HepG2 (cell line): Measurements from ENCODE around the gene PAPOLA. TPM values are rescaled to one million over a fixed set of nuclear protein-coding genes. Genes with fewer than 3 reads are reported as not detected.

ENCODE experiments used
- CBX2 ChIP-seq, 2 experiments: fragments of 200-600 bp in 1 of 2; sonication (generic); formaldehyde crosslinking in 1 of 2; IDR thresholded peaks; 2 replicates each; pipeline versions ENCODE4 v1.7.0 to v1.8.1; 2018 to 2022; ENCODE audit warnings: low read depth in 2 of 2, low read length in 1 of 2, mild to moderate bottlenecking in 1 of 2, missing genetic modification reagents in 1 of 2
- CHD4 ChIP-seq: fragments of 200-600 bp; sonication (generic); IDR thresholded peaks from 2 replicates; pipeline ENCODE4 v1.7.0; 2017; ENCODE audit warnings: mild to moderate bottlenecking, low read length, borderline replicate concordance
- FOXP1 ChIP-seq, 2 experiments: fragments of 450-650 bp in 1 of 2; IDR thresholded peaks; 2 replicates each; pipeline ENCODE4 v1.6.1; 2017 to 2018; ENCODE audit warnings: antibody characterized with exemption in 1 of 2
- HDAC6 ChIP-seq: fragments of 200-600 bp; sonication (generic); IDR thresholded peaks from 2 replicates; pipeline ENCODE4 v1.7.0; 2017; ENCODE audit warnings: mild to moderate bottlenecking, antibody characterized with exemption, low read length, low read depth
- JUNB ChIP-seq: sonication (generic); formaldehyde crosslinking; IDR thresholded peaks from 2 replicates; pipeline ENCODE4 v1.8.0; 2022; ENCODE audit warnings: missing genetic modification reagents, mild to moderate bottlenecking, borderline replicate concordance
- KDM6A ChIP-seq: IDR thresholded peaks from 2 replicates; pipeline ENCODE4 v1.6.1; 2016; ENCODE audit warnings: low read depth
- MTF2 ChIP-seq: sonication (generic); formaldehyde crosslinking; IDR thresholded peaks from 2 replicates; pipeline ENCODE4 v1.5.0; 2020; ENCODE audit warnings: missing genetic modification reagents, borderline replicate concordance
- NCOA1 ChIP-seq: sonication (generic); formaldehyde crosslinking; IDR thresholded peaks from 2 replicates; pipeline ENCODE4 v1.9.0; 2021; ENCODE audit warnings: missing genetic modification reagents
- ONECUT2 ChIP-seq: sonication (generic); formaldehyde crosslinking; IDR thresholded peaks from 2 replicates; pipeline ENCODE4 v1.4.0; 2020; ENCODE audit warnings: missing genetic modification reagents
- PITX1 ChIP-seq: sonication (generic); formaldehyde crosslinking; IDR thresholded peaks from 2 replicates; pipeline ENCODE4 v1.5.1; 2020; ENCODE audit warnings: mild to moderate bottlenecking, missing genetic modification reagents
- RAD21 ChIP-seq: fragments of 450-650 bp; formaldehyde crosslinking; IDR thresholded peaks from 2 replicates; pipeline ENCODE4 v1.5.0; 2020; ENCODE audit warnings: mild to moderate bottlenecking
- ZFP36L2 ChIP-seq: sonication (generic); formaldehyde crosslinking; IDR thresholded peaks from 2 replicates; pipeline ENCODE4 v1.4.0; 2020; ENCODE audit warnings: missing genetic modification reagents
- ZIK1 ChIP-seq: sonication (generic); formaldehyde crosslinking; IDR thresholded peaks from 2 replicates; pipeline ENCODE4 v1.5.0; 2020; ENCODE audit warnings: mild to moderate bottlenecking, low read depth, missing genetic modification reagents, borderline replicate concordance
- ZNF124 ChIP-seq: sonication (generic); formaldehyde crosslinking; IDR thresholded peaks from 2 replicates; pipeline ENCODE4 v1.4.0; 2020; ENCODE audit warnings: missing genetic modification reagents
- ZNF234 ChIP-seq: sonication (generic); formaldehyde crosslinking; conservative IDR thresholded peaks from 2 replicates; pipeline ENCODE4 v1.5.1; 2020; ENCODE audit warnings: mild to moderate bottlenecking, missing genetic modification reagents
- ZNF546 ChIP-seq: sonication (generic); formaldehyde crosslinking; conservative IDR thresholded peaks from 2 replicates; pipeline ENCODE4 v1.8.1; 2023; ENCODE audit warnings: mild to moderate bottlenecking, missing genetic modification reagents
- ZNF616 ChIP-seq: sonication (generic); formaldehyde crosslinking; IDR thresholded peaks from 2 replicates; pipeline ENCODE4 v1.5.0; 2020; ENCODE audit warnings: low read depth, mild to moderate bottlenecking, missing genetic modification reagents
- ZNF709 ChIP-seq: sonication (generic); formaldehyde crosslinking; IDR thresholded peaks from 2 replicates; pipeline ENCODE4 v1.5.0; 2020; ENCODE audit warnings: mild to moderate bottlenecking, missing genetic modification reagents
- ZNF724P ChIP-seq: sonication (generic); formaldehyde crosslinking; IDR thresholded peaks from 2 replicates; pipeline ENCODE4 v1.8.0; 2022; ENCODE audit warnings: missing genetic modification reagents, borderline replicate concordance
- polyA plus RNA-seq, 8 experiments: library from polyadenylated mRNA; depleted of rRNA in 3 of 8; stranded (reverse) in 7 of 8; unstranded in 1 of 8; fragments of >200 nt; fragmentation: Illumina TruSeq in 4 of 8; extraction: Trizol in 4 of 8; gene quantifications; 2 replicates each; pipeline versions ENCODE4 v1.2.1 to v1.2.3, GENCODE V29; 2011 to 2016; ENCODE audit warnings: low read depth in 4 of 8, missing spikeins in 1 of 8, mixed read lengths in 1 of 8; ENCODE audit not compliant: insufficient read depth in 1 of 8
- total RNA-seq, 5 experiments: library from RNA; depleted of rRNA; stranded (reverse); fragments of >200 nt; fragmentation: Illumina TruSeq; extraction: Trizol; gene quantifications; 2 replicates each; pipeline ENCODE4 v1.2.3, GENCODE V29; 2016; ENCODE audit warnings: low read depth in 1 of 5
- TF ChIP-seq, protein P1 (sequence below): sonication (generic); formaldehyde crosslinking; IDR thresholded peaks from 2 replicates; pipeline ENCODE4 v1.4.0; 2020; ENCODE audit warnings: missing genetic modification reagents
- TF ChIP-seq, protein P2 (sequence below): sonication (generic); formaldehyde crosslinking; IDR thresholded peaks from 2 replicates; pipeline ENCODE4 v1.5.0; 2020; ENCODE audit warnings: mild to moderate bottlenecking, missing genetic modification reagents, moderate library complexity
- TF ChIP-seq, protein P3 (sequence below): sonication (generic); formaldehyde crosslinking; IDR thresholded peaks from 2 replicates; pipeline ENCODE4 v1.5.0; 2020; ENCODE audit warnings: mild to moderate bottlenecking, missing genetic modification reagents
- TF ChIP-seq, protein P4 (sequence below): sonication (generic); formaldehyde crosslinking; IDR thresholded peaks from 2 replicates; pipeline ENCODE4 v1.5.1; 2020; ENCODE audit warnings: mild to moderate bottlenecking, missing genetic modification reagents, moderate library complexity

PAPOLA gene
- total and polyA plus RNA-seq, 2 of the 13 experiments (the other 11 are each of a cell fraction or from before 2014, with no cell fraction given): 103 to 151 TPM

DNA sequence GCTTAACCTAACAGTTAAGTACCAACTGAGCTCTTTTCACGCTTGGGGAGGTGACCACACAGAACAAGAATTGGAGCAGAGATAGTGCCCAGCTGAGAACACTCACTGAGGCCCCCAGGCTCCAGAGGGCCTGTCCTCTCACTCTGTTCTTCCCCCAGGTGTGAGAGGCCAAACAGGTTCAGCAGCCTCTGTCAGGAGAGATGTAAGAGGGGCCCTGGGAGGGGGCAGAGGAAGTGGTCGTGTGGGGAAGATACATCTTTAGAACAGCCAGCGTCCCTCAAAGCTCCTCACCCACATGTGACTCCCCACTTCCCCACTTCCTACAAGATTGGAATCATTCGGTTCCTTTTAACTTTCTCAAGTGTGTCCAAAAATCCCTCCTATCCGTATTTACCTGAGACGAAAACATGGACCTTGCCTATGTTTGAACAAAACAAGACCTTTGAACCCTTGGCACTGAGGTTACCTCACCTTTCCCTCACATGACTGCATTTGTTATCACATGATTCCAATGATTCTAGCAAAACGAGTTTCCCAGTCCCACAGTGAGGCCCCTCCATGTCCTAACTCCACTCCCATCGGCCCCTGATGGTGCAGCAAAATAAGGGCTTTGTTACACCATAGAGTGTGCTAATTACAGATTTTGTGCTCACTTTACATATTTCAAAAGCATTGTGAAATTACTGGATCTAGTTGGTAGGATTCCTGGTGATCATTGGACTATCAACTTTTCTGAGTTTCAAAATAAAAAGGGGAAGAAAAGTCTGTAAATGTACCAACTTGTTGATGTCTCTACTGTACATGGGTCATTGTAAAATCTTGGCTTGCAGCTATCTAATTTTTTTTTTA, 40.0 kb upstream of the PAPOLA start (continued):
- TF ChIP-seq ZNF234 (CRISPR knock-in tag) (no peak), ZIK1 (no peak), ONECUT2 (no peak), NCOA1 (CRISPR knock-in tag) (no peak), HDAC6 (no peak), ZNF709 (no peak), KDM6A (CRISPR knock-in tag) (peak; percentile 96), PITX1 (CRISPR knock-in tag) (no peak), CBX2 (IDR thresholded peaks at IDR 0.05; ENCODE audit: low read depth, low read length) (no peak), CBX2 (CRISPR knock-in tag; IDR thresholded peaks at IDR 0.05; ENCODE audit: low read depth) (no peak), ZNF546 (no peak), ZNF616 (no peak), FOXP1 (IDR thresholded peaks at IDR 0.05) (peak; percentile 28; the same call in 1 of the 2 replicates), FOXP1 (CRISPR knock-in tag; IDR thresholded peaks at IDR 0.05) (peak; percentile 82), RAD21 (CRISPR knock-in tag) (no peak), ZNF724P (CRISPR knock-in tag) (no peak), ZNF124 (CRISPR knock-in tag) (no peak), ZFP36L2 (CRISPR knock-in tag) (no peak), JUNB (no peak), MTF2 (CRISPR knock-in tag) (no peak), CHD4 (no peak)
- TF ChIP-seq, protein P1, sequence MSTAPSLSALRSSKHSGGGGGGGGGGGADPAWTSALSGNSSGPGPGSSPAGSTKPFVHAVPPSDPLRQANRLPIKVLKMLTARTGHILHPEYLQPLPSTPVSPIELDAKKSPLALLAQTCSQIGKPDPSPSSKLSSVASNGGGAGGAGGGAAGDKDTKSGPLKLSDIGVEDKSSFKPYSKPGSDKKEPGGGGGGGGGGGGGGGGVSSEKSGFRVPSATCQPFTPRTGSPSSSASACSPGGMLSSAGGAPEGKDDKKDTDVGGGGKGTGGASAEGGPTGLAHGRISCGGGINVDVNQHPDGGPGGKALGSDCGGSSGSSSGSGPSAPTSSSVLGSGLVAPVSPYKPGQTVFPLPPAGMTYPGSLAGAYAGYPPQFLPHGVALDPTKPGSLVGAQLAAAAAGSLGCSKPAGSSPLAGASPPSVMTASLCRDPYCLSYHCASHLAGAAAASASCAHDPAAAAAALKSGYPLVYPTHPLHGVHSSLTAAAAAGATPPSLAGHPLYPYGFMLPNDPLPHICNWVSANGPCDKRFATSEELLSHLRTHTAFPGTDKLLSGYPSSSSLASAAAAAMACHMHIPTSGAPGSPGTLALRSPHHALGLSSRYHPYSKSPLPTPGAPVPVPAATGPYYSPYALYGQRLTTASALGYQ (CRISPR knock-in tag): no peak
- TF ChIP-seq, protein P2, sequence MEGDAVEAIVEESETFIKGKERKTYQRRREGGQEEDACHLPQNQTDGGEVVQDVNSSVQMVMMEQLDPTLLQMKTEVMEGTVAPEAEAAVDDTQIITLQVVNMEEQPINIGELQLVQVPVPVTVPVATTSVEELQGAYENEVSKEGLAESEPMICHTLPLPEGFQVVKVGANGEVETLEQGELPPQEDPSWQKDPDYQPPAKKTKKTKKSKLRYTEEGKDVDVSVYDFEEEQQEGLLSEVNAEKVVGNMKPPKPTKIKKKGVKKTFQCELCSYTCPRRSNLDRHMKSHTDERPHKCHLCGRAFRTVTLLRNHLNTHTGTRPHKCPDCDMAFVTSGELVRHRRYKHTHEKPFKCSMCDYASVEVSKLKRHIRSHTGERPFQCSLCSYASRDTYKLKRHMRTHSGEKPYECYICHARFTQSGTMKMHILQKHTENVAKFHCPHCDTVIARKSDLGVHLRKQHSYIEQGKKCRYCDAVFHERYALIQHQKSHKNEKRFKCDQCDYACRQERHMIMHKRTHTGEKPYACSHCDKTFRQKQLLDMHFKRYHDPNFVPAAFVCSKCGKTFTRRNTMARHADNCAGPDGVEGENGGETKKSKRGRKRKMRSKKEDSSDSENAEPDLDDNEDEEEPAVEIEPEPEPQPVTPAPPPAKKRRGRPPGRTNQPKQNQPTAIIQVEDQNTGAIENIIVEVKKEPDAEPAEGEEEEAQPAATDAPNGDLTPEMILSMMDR (CRISPR knock-in tag): no peak
- TF ChIP-seq, protein P3, sequence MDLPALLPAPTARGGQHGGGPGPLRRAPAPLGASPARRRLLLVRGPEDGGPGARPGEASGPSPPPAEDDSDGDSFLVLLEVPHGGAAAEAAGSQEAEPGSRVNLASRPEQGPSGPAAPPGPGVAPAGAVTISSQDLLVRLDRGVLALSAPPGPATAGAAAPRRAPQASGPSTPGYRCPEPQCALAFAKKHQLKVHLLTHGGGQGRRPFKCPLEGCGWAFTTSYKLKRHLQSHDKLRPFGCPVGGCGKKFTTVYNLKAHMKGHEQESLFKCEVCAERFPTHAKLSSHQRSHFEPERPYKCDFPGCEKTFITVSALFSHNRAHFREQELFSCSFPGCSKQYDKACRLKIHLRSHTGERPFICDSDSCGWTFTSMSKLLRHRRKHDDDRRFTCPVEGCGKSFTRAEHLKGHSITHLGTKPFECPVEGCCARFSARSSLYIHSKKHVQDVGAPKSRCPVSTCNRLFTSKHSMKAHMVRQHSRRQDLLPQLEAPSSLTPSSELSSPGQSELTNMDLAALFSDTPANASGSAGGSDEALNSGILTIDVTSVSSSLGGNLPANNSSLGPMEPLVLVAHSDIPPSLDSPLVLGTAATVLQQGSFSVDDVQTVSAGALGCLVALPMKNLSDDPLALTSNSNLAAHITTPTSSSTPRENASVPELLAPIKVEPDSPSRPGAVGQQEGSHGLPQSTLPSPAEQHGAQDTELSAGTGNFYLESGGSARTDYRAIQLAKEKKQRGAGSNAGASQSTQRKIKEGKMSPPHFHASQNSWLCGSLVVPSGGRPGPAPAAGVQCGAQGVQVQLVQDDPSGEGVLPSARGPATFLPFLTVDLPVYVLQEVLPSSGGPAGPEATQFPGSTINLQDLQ (CRISPR knock-in tag): no peak
- TF ChIP-seq, protein P4, sequence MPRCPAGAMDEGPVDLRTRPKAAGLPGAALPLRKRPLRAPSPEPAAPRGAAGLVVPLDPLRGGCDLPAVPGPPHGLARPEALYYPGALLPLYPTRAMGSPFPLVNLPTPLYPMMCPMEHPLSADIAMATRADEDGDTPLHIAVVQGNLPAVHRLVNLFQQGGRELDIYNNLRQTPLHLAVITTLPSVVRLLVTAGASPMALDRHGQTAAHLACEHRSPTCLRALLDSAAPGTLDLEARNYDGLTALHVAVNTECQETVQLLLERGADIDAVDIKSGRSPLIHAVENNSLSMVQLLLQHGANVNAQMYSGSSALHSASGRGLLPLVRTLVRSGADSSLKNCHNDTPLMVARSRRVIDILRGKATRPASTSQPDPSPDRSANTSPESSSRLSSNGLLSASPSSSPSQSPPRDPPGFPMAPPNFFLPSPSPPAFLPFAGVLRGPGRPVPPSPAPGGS (CRISPR knock-in tag): no peak
